Measurements from ENCODE around the gene SYNE1.

- TF ChIP-seq CTCF (IDR thresholded peaks at IDR 0.05) (no peak), EZH2phosphoT487 (IDR thresholded peaks at IDR 0.05) (no peak), EZH2 (IDR thresholded peaks at IDR 0.05) (no peak)
Observed at GRCh38 chr6:152380351-152380767, 256.8 kb downstream of the SYNE1 start.

All from neural progenitor cell (in vitro differentiated cells).